GM19025 (cell line): ENCODE data around the gene VPS29.

Source experiments
- ATAC-seq: cut with Tn5 transposase; IDR thresholded peaks from one replicate; pipeline ENCODE4 v1.9.1; 2021; ENCODE audit warnings: mild to moderate bottlenecking, low read depth, moderate library complexity; ENCODE audit not compliant: unreplicated experiment

VPS29 gene

DNA sequence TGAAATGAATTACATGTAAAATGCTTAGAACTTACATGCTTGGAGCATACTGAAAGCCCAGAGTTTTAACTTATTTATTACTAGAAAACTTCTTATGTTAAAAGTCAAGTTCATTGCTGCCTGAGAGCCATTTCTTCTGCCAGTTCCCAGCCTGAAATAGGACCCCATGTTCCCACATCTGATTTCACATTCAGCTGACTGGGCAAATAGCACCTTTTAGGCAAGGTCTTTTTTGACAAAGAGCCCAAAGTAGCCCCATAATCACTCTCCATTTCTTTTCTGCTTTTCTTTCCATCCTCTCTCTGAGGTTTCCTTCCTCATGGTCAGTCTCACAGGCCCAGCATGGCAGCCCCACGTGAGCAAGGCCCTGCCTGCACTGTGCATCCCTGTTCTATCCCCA, 50.6 kb downstream of the VPS29 start:
- no peak for ATAC-seq

- ATAC-seq, result peak; percentile 94
These were observed 52.0 kb downstream of the VPS29 start, which contains the start of gene ARPC3 for GRCh38 chr12:110449799-110450497. ARPC3 (minus strand) TSS chr12:110450337; CDS start chr12:110450260, 77 bp downstream.

GRCh38 chr12:110444455-110444854, 57.5 kb downstream of the VPS29 start:
- no peak for ATAC-seq
